ENCODE data around the gene IQUB.

- TF ChIP-seq CTCF (IDR thresholded peaks at IDR 0.05) (no peak), POLR2A (IDR thresholded peaks at IDR 0.05) (no peak)
These were observed 103.2 kb downstream of the IQUB start for GRCh38 chr7:123431075-123431614.

Measured in body of pancreas (tissue), 4 donors.